ENCODE measurements around the gene AATF. TPM values are rescaled to one million over a fixed set of nuclear protein-coding genes. Genes with fewer than 3 reads are reported as not detected.

The AATF gene
- total RNA-seq, 6 experiments from 2014 or later: 13.2 to 19.5 (median 16.7) TPM

- Histone ChIP-seq H3K4me1 (peaks cover 0 to 13% (median 6%) of the 10 kb centered on the region in 4 donors), H3K36me3 (no peaks in the 10 kb centered on the region), H3K27me3 (peaks cover 43 to 85% of the 10 kb centered on the region in 2 donors), H3K27ac (no peak overlapping the region), H3K9me3 (no peaks in the 10 kb centered on the region), H3K4me3 (no peak overlapping the region)
- ATAC-seq (no peak), DNase-seq (no peak)
- TF ChIP-seq CTCF (IDR thresholded peaks at IDR 0.05): no peak
- TF ChIP-seq POLR2A (IDR thresholded peaks at IDR 0.05): no peak
- 2% methylated on average over 23 of the region's 59 CpGs for WGBS (ENCODE audit: insufficient coverage, low coverage, low lambda C conversion rate, missing lambda C conversion rate)
- intact Hi-C loops (cut with DNase I): loop anchor here (10.0 kb wide), 1 partner anchor 102 kb away; no protein-coding TSS in a partner anchor
These were observed 6.1 kb upstream of the AATF start for GRCh38 chr17:36942631-36943125.

- TF ChIP-seq CTCF (IDR thresholded peaks at IDR 0.05): no peak
- H3K36me3 ChIP-seq: no peaks in the 10 kb centered on the region
- 20% methylated on average over 19 of the region's 44 CpGs for WGBS (ENCODE audit: insufficient coverage, low coverage, low lambda C conversion rate, missing lambda C conversion rate)
- no peak overlapping the region for H3K27ac ChIP-seq
- no peak for ATAC-seq
- peaks cover 0 to 10% (median 4%) of the 10 kb centered on the region in 4 donors for H3K4me1 ChIP-seq
- no peak for DNase-seq
- intact Hi-C loops (cut with DNase I): loop anchor here (10.0 kb wide), 1 partner anchor 101 kb away; no protein-coding TSS in a partner anchor
- H3K27me3 ChIP-seq: peaks cover 42 to 78% of the 10 kb centered on the region in 2 donors
- H3K9me3 ChIP-seq: no peaks in the 10 kb centered on the region
- no peak overlapping the region for H3K4me3 ChIP-seq
These were observed 5.2 kb upstream of the AATF start for GRCh38 chr17:36943250-36944191.

- TF ChIP-seq CTCF (IDR thresholded peaks at IDR 0.05): no peak
- no peak for TF ChIP-seq POLR2A (IDR thresholded peaks at IDR 0.05)
- Histone ChIP-seq H3K36me3 (no peaks in the 10 kb centered on the region), H3K9me3 (no peaks in the 10 kb centered on the region), H3K4me1 (peaks cover 0 to 7% (median 3%) of the 10 kb centered on the region in 4 donors), H3K27ac (no peak overlapping the region), H3K4me3 (no peak overlapping the region), H3K27me3 (peaks cover 31 to 69% of the 10 kb centered on the region in 2 donors)
- no peak for ATAC-seq
- WGBS (ENCODE audit: insufficient coverage, low coverage, low lambda C conversion rate, missing lambda C conversion rate): 0% methylated on average over 1 of the region's 1 CpG
- DNase-seq: no peak
- intact Hi-C loops (cut with DNase I): loop anchor here (10.0 kb wide), 1 partner anchor 100 kb away; no protein-coding TSS in a partner anchor
These were observed 4.2 kb upstream of the AATF start for GRCh38 chr17:36944553-36944952.

GRCh38 chr17:36945140-36945539 is 3.6 kb upstream of the AATF start:
- Histone ChIP-seq H3K27ac (no peak overlapping the region), H3K9me3 (no peaks in the 10 kb centered on the region), H3K4me1 (peaks cover 0 to 13% (median 7%) of the 10 kb centered on the region in 4 donors), H3K36me3 (no peaks in the 10 kb centered on the region), H3K4me3 (no peak overlapping the region), H3K27me3 (peaks cover 27 to 65% of the 10 kb centered on the region in 2 donors)
- no peak for TF ChIP-seq CTCF (IDR thresholded peaks at IDR 0.05)
- no peak for TF ChIP-seq POLR2A (IDR thresholded peaks at IDR 0.05)
- 24% methylated on average over 1 of the region's 1 CpG for WGBS (ENCODE audit: insufficient coverage, low coverage, low lambda C conversion rate, missing lambda C conversion rate)
- intact Hi-C loops (cut with DNase I): loop anchor here (10.0 kb wide), 1 partner anchor 100 kb away; no protein-coding TSS in a partner anchor
- ATAC-seq: no peak
- no peak for DNase-seq
